ENCODE measurements around the gene PSMD5.
A peak's percentile ranks its signal among the peaks of the same experiment; 100 is the strongest.

Gene PSMD5

GRCh38 chr9:120801441-120801840 lies 41.3 kb downstream of the PSMD5 start:
- no peak for DNase-seq

GRCh38 chr9:120792898-120793765 lies 49.6 kb downstream of the PSMD5 start, which contains the start of gene FBXW2:
Gene FBXW2, minus strand, starts transcription at chr9:120793416. Its CDS starts 5,158 bp downstream, at chr9:120788258.
- DNase-seq = peak; percentile 94

- no peak for DNase-seq
Observed at GRCh38 chr9:120791161-120791560, 51.6 kb downstream of the PSMD5 start.

GRCh38 chr9:120787933-120788332 lies 54.8 kb downstream of the PSMD5 start:
- DNase-seq = peak; percentile 39

GRCh38 chr9:120783602-120784047 lies 59.1 kb downstream of the PSMD5 start:
- DNase-seq = peak; percentile 97

GRCh38 chr9:120781236-120781635 lies 61.5 kb downstream of the PSMD5 start:
- DNase-seq = no peak

GRCh38 chr9:120780367-120780766 lies 62.4 kb downstream of the PSMD5 start:
- DNase-seq = no peak

GRCh38 chr9:120779227-120779626 lies 63.5 kb downstream of the PSMD5 start:
- DNase-seq = no peak

GRCh38 chr9:120778758-120779157 lies 64.0 kb downstream of the PSMD5 start:
- DNase-seq = no peak

- no peak for DNase-seq
Observed at GRCh38 chr9:120777229-120777628, 65.5 kb downstream of the PSMD5 start.

- DNase-seq = no peak
Observed at GRCh38 chr9:120776788-120777187, 65.9 kb downstream of the PSMD5 start.

GRCh38 chr9:120775859-120776258 lies 66.9 kb downstream of the PSMD5 start:
- DNase-seq = no peak

- DNase-seq = no peak
Observed at GRCh38 chr9:120774719-120775118, 68.0 kb downstream of the PSMD5 start.

GRCh38 chr9:120773256-120773655 lies 69.5 kb downstream of the PSMD5 start:
- no peak for DNase-seq

- DNase-seq = peak; percentile 81
Observed at GRCh38 chr9:120770931-120771330, 71.8 kb downstream of the PSMD5 start.

GRCh38 chr9:120768886-120769285 lies 73.8 kb downstream of the PSMD5 start:
- DNase-seq = no peak

- DNase-seq = no peak
Observed at GRCh38 chr9:120768247-120768646, 74.5 kb downstream of the PSMD5 start.

GRCh38 chr9:120767451-120767850 lies 75.3 kb downstream of the PSMD5 start:
- DNase-seq = no peak

Measured in inflammatory macrophage treated with lipopolysaccharide for 4 hours (primary cell).